NCI-H748 (cell line): ENCODE measurements around the gene TTC39A.

Experiments used
- DNase-seq: peaks from one replicate; lab custom pipeline; 2025; ENCODE audit not compliant: unreplicated experiment; lab: John Stamatoyannopoulos, UW

The TTC39A gene

DNA sequence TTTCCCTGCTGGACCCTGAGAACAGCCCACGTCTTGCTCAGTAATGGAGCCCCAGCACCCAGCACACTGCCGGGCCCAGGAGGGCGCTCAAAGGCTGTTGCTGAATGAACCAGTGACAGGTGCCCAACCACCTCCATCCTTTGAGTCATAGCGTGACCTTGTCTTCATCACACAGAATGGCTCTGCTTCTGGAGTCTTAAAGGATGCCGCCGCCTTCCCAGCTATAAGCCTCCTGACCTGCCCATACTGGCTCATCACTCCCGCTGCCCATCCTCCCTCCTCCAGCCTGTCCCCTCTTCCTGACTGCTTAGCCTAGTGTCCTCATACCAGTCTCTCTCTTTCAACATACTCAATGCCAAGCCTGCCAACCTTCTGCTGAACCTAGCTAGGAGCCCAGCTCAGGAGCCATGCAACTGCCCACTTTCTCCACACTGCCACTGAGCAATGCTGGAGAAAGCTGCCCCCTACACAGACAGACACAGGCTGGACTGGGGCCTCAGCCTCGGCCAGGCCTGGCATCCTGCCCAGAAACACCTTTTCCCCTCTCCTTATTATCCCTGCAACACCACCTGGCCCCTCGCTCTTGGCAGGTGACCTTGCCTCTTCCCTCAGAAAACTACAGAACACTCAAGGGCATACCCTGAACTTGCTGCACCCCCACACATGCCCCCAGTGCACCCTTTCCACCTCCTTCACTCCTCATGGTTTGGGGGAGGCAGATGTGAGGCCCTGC, 14.1 kb downstream of the TTC39A start:
- DNase-seq, result peak; percentile 57

DNA sequence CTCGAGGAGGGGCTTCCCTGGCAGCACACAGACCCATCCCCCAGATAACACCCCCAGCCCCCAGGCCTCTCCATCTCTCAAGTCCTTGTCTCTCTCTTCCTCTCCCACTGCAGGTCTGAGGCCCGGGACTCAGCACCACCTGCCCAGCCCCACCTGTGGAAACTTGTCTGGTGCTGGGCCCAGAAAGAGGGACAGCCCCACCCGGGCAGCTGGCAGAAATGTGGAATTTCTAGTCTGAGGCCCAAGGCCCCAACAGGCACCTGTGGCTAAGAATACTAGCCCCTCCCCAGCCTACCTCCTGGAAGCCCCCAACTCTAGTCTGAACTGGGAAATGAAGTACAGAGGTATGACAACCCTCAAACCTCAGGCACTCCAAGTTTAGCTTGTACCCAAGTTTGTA, 15.4 kb downstream of the TTC39A start:
- DNase-seq, result no peak

DNA sequence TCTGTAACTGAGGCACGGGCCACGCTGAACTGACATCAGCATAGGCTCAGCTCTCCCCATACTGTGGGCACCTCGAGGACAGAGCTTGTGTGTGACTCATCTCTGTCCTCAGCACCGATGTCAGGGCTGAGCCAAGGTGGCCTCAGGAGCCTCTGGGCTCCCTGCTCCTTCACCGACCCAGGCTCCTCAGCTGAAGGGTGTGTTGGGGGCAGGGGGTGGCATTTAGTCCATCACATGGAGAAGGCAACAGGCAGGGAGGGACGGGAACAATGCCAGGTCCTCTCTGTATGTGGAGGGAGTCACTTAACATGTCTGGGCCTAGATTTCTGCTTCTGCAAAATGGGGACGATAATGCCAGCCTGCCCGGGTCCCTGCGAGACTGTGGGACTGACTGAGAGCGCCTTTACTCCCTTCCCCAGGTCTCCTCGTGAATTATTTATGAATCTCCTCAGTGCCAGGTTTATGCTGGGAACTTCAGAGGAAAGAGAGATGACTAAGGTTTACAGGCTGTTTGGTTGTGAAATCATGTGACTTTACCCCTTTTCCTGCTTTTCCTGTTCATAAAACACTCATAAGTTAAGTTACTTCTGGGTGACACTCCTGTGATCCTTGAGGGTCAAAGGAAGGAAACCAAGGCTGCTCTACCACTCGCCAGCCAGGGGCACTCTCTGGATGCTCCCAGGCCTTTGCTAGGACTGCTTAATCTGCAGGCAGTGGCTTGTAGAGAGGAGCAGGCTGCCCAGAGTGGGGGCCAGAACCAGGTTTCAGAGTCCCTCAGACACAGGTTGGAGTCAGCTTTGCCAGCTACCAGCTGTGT, 16.2 kb downstream of the TTC39A start:
- DNase-seq, result no peak

DNA sequence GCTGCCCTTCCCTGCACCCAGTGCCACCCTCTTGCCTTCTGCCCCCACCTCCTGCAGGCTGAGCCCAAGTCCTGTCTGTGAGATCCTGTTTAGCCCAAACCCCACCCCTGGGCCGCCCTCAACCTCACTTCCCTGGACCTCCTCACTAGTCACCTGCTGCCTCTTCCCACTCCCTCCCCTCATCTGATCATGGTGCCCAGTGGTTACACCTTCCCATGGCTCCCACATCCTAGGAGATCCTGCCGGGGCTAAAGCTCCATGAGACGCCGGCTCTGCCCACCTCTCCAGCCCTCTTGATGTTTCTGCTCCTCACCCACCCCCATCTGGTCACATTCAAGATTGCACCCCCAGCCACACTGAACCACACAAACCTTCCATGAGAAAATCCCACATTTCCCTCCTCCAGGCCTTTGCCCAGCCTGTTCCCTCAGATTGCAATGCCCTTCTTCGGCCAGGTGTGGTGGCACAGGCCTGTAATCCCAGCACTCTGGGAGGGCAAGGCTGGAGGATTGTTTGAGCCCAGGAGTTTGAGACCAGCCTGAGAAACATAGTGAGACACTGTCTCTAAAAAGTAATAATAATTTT, 17.0 kb downstream of the TTC39A start:
- DNase-seq, result no peak

DNA sequence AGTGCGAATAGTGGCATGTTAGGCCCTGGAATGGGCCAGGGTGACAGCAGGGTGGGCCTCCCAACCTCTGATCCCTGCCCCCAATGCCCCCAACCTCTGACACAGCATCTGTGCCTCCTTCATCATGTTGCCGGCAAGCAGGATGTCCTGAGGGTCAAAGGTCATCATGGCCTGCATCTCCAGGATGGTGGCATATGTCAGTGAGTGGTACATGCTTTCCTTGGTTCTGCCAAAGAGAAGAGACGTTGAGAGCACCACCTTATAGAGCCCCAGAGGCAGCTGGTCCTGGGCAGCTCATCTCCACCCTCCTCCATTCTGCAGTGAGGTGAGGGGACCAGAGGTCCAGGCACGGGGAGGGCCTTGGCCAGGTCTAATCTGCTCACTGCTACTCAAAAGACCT, 17.6 kb downstream of the TTC39A start:
- no peak for DNase-seq

DNA sequence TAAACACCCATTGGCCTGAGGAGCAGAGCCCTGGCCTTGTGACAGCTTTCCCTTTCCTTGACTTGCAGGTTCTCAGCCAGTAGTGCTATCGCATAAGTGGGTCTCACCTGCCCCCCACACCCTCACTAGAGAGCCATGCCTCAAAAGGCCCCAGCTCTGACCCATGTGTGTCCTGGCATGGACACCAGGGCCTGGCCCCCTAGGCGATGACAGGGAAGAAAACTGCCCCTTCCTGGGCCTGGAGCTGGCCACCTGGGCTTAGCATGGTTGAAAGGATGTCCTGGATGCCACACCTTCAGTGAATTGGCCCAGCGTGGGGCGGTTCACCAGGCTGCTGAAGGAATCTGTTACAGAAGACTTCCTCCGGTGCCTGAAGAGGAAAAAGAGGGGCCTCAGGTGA, 18.5 kb downstream of the TTC39A start:
- DNase-seq, result no peak

DNA sequence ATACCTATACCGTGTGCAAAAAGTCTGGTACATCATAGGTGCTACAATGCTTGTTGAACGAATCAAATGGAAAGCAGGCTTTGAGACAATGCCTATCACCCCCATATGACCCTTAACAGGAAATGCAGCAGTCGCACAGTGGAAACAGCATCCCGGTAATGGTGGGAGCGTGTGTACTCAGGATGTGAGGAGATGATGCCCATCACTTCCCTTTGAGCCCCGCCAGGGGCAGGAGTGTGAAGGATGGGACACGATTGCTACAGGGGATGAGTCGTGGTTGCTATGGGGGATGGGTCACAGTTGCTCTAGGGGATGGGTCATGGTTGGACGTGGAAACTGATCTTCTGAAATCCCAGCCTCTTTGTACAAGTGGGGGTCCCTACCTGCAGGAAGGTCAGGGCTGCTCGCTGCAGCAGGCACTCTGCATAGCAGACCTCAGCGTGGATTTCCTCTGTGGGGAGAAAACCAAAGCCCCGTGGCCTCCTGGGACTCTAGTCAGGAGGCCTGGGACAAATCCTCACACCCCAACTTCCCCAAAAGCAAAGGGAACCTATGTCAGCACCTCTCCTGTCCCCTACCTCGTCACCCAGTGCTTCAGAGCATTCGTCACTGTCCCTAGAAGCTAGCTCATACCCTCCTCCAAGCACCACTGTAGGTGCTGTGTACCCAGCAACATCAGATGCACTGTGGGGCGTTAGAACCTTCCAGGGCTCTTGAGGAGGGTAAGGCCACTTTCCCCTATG, 19.3 kb downstream of the TTC39A start:
- DNase-seq, result no peak

DNA sequence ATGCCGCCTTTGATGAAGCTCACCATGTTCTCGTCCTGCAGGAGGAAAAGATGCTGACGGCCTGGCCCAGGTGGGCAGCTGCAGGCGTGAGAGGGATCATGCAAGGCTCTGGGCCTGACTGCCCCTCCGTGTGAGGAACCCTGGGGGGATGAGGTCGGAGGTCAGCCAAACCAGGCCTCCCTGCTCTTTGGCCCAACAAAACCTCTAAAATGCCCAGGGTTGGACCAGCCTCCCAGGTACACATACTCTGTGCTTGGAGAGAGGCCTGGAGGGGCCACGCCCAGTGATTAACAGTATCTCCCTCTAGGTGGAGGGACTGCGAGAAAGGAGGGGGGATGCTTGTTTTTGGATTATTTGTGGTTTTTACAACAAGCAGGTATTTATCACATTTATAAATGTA, 21.1 kb downstream of the TTC39A start:
- no peak for DNase-seq

DNA sequence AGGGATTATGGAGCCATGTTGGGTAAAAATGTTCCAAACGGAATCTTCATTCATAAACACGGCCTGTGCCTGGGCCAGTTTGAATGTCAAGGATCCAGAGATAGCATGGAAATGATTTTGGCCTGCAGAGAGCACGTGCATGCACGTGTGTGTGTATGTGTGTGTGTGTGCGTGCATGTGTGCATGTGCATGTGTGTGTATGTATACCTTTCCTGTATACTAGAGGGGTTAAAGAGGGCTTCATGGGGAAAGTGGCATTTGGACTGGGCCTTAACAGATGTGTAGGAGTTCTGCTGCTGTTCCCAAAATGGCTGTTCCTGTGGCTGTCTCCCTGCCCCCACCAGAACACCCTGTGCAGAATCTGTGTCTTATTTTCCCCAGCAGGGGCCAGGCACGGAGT, 21.7 kb downstream of the TTC39A start:
- DNase-seq, result no peak

DNA sequence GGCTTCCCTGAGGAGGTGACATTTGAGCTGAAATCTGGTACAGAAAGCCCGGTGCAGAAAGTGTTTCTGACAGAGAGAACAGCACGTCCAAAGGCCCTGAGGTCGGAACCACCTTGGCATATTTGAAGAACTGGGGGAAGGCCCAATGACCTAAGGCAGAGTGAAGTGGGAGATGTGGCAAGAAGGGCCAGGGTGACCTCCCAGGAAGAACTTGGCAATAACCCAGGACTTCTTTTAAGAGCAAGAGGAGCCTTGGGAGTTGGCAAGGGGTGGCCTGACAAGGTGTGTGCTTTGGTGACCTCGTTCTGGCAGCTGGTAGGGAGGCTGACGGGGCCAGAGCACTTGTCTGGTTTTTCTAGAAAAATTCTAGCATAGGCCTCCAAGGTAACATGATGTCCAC, 23.4 kb downstream of the TTC39A start:
- DNase-seq, result no peak

DNA sequence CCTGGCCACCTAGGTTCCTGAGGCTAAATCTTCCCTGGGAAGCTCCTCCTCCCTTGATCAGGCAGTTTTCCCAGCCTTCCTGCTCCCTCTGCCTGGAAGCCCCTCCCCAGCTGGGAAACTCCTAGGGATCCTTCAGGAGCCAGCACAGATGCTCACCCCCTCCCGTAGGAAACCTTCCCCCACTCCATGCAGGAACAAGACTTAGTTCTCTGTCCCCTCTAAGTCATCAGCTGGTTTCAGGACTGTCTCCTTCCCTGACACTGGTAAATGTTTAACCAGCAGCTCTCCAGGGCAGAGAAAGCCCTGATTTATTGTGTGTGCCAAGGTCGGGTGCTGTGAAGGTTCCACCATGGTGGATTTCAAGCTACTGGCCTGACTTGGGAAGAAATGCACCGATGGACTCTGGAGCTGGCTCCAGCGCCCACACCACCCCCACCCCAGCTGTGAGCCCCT, 25.0 kb downstream of the TTC39A start:
- DNase-seq, result no peak

DNA sequence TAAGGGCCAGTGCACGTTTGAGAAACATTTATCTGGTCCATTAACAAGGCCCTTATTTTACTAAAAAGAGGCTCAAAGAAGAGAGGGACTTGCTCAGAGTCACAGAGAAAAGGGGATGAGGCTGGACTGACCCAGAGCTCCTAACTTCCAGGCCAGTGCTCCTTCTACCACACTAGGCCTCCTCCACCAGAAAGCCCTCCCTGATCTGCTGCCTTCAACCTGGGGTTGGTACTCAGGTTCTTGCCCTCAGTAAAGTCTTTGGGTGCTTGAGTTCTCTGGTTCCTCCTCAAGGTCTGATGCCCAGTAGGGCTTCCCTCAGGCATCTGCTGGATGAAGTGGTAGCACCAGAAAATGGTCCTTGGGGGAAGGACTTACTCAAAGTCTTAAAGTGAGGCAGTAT, 26.0 kb downstream of the TTC39A start:
- no peak for DNase-seq

DNA sequence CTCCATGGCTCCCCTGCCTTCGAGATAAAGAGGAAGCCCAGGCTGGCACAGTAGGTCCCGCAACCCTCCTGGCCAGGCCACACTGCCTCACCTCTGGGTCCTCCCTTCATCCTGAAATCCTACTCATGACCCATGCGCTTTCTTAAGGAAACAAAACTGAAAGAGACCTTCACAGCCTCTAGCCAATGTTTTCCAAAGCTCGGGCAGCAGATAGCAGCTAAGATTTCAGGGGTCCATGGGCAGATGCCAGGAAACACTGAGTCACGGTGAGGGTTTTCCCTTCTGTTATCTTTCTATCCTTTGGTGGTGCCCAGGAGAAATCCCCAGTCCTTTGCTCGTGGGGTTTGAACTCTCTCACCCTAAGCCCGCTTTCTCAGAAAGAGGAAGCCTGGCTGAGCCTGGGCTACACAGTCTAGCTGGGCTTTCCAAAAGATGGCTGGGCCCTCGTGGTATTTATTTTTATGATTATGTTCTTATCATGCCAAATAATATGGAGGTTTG, 26.6 kb downstream of the TTC39A start:
- DNase-seq, result no peak

DNA sequence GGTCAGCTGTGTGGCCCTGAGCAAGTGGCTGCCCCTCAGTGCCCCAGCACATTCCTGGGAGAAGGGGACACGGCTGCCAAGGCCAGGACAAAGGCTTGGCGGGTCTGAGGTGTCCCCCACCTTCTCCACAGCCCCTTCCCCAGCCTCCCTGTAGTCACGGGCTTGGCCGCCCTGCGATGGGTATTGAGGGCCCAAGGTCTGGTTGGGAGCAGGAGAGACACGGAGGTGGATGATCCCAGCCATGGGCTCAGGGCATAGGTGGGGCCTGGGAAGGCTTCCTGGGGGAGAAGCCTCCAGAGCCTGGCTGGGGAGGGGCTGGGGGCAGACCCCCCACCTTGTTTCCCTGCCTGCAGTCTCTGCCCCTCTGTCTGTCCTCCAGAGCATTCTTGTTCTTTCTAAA, 27.0 kb downstream of the TTC39A start:
- no peak for DNase-seq

DNA sequence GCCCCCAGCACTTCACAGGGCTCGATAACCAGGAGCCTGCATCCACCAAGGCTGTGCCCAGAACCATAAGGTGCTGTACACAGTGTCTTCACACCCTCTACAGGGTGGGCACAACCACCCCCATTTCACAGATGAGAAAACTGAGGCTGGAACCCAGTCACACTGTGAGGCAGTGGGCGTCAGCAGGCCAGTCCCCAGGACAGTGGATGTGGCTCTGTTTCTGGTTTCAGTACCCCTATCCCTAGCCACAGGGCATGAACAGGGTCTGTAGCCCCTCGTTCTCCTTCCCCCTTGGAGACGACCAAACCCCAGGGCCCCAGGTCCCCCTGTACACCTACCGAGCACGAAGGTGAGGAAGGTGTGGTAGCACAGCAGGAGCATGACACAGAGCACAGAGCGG, 27.6 kb downstream of the TTC39A start:
- no peak for DNase-seq

DNA sequence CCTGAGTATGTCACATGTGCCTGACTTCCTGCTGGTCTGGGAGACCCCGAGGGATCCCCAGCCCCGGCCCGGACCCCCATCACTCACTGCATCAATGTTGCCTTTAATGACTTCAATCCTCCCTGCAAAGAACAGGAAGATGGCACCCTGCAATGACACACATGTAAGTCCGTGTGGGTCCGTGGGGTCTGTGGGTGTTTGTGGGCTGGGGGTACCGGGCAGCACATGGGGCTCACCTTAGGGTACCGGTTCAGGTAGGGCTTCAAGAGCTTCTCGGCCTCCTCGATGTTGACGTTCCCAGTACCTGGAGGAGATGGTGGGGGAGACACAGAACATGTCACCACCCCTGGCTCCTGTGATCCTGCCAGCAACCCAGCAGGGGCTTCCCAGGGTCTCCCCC, 28.1 kb downstream of the TTC39A start:
- DNase-seq, result no peak

DNA sequence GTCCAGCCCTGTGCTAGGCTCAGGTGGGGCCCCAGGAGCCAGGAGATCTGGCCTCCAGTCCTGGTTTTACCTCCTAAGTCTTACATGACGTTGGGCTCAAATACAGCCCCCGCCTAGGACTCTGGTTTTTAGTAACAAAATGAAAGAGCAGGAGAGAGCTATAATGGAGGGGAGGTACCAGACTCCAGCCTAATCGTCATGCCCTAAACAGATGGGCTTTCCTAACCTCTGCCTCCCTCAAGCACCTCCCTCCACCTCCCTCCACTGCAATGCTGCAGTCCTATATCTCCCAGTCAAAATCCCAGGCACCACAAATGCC, 28.6 kb downstream of the TTC39A start:
- no peak for DNase-seq

DNA sequence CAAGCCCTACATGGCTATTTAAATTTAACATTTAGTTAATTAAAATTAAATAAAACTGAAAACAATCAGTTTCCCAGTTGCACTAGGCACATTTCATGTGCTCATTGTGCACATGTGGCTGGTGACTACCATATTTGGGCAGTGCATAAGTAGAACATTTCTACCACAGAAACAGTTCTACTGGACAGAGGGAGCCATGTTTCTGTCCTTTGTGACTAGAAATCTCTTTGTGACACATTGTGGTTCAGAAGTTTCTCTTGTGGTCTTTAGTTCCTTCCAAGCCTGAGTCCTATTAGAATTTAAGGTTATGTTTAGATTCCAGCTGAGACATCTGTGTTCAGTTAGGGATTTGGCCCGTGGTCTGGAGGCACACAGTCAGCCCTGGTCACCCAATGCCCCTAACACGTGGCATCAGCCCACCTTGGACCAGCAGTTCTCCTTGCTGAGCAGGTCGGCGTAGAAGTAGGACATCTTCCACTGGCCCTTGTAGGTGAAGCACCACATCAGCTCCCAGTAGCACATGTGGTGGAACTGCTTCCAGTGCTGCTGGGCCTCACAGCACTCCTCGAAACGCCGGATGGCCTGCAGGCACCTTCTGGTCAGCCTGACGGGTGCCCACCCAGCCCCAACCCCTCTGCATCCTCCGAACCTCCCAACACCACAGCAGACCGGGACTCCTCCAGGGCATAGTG, 29.1 kb downstream of the TTC39A start:
- DNase-seq, result no peak

DNA sequence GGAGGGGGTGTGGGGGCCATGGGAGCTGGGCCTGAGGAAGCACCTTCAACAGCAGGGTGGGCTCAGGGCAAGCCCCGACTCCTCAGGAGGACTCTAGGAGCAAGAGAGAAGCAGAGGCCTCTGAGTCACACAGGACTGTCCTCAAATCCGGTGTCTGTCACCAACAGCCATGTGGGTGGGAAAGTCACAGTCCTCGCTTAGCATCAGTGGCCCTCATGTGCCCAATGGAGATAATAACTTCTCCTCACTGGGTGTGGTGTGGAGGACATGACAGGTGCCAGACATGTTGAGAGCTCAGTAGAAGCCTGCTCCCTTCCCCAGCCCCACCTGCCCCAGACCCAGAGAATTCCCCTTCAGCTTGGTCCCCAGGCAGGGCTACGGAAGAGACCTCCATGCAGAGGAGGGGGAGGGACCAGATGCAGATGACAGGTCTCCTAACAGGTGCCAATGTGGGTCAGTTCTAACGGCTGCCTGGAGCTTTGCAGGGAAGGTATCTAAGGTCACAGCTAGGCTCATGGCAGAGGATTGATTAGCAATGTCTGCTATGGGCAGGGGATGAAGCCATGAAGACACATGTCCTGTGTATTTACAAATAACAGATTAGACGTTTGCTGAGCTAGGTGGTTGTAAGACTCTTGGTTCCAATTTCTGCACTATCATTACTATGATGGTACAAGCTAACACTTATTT, 30.2 kb downstream of the TTC39A start:
- DNase-seq, result no peak

DNA sequence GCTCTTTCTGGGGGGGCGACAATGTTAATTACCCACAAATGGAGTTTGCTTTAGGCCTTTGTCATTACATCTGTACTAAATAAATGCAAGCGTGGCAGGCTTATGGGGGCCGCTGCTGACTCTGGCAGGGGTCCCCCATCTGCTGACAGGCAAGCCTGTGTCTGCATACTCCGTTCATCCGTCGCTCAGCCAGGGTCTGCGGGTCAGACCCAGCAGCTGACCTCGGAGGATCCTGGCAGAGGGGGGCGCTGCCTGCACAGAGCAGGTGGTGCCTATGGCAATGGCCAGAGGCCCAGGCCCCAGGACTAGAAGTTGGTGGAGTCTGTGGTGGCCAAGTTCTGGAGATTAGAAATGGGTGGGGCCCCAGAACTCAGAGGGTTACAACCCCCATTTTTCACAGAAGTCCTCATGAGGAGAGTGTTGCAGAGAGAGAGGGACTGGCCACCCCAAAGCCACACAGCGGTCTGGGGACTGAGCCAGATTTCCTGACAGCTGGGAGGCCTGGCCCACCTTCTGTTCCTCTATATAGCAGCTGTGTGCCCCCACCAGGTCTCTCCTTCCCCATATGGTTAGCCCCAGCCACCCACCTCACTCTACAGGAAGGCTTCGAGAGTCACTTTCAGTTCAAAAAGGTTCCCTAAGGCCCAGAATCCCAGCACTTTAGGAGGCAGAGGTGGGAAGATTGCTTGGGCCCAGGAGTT, 31.0 kb downstream of the TTC39A start:
- no peak for DNase-seq
